IMR-90 (cell line): Measurements from ENCODE around the gene ATG7. TPM values are rescaled to one million over a fixed set of nuclear protein-coding genes. Genes with fewer than 3 reads are reported as not detected.
A peak's percentile ranks its signal among the peaks of the same experiment; 100 is the strongest.

ENCODE experiments used
- ATAC-seq: fragments of 200-7000 bp; cut with Tn5 transposase; 2 replicates; pipeline ENCODE4 v1.9.1; 2020; ENCODE audit warnings: low read depth, mild to moderate bottlenecking, moderate library complexity
- BruUV-seq: library from RNA; stranded (reverse); fragments of 400-500 nt; replicated peaks from 2 replicates; lab custom pipeline; 2021; lab: Mats Ljungman, UMichigan
- CTCF ChIA-PET: fragments of 300-600 bp; formaldehyde crosslinking; extraction: SDS; loops from one replicate; lab custom pipeline; 2021; ENCODE audit warnings: antibody characterized with exemption; lab: Yijun Ruan, JAX
- POLR2A ChIA-PET: fragments of 300-600 bp; sonication (Branson Sonifier 250); formaldehyde crosslinking; loops from one replicate; lab custom pipeline; 2022; ENCODE audit warnings: antibody characterized with exemption; ENCODE audit not compliant: unreplicated experiment; lab: Charles Lee
- DNase-seq: peaks from one replicate; pipeline ENCODE4 v3.0.0; 2013
- H2AFZ ChIP-seq: replicated peaks from 2 replicates; pipeline ENCODE3; 2013; ENCODE audit warnings: low read length, mild to moderate bottlenecking; ENCODE audit not compliant: poor library complexity
- H2AK5ac ChIP-seq: 2 replicates; pipeline ENCODE4 v1.6.1; 2013; ENCODE audit warnings: low read depth, low read length, inconsistent platforms
- H2AK9ac ChIP-seq: replicated peaks from 2 replicates; pipeline ENCODE3; 2013; ENCODE audit warnings: mild to moderate bottlenecking, low read depth, low read length, moderate library complexity; ENCODE audit not compliant: poor library complexity
- H2BK120ac ChIP-seq: 2 replicates; pipeline ENCODE4 v1.6.1; 2013; ENCODE audit warnings: low read depth, low read length, inconsistent platforms
- H2BK15ac ChIP-seq: 3 replicates; pipeline ENCODE4 v1.6.1; 2013; ENCODE audit warnings: low read depth, low read length, inconsistent platforms
- H2BK20ac ChIP-seq: 2 replicates; pipeline ENCODE4 v1.6.1; 2013; ENCODE audit warnings: low read depth, mild to moderate bottlenecking, inconsistent platforms, low read length, moderate library complexity
- H2BK5ac ChIP-seq: 2 replicates; pipeline ENCODE4 v1.6.1; 2013; ENCODE audit warnings: mild to moderate bottlenecking, low read depth, low read length, inconsistent platforms; ENCODE audit not compliant: poor library complexity, severe bottlenecking
- H3K14ac ChIP-seq: replicated peaks from 2 replicates; pipeline ENCODE4 v1.6.1; 2013; ENCODE audit warnings: low read depth, low read length, inconsistent platforms
- H3K18ac ChIP-seq: 2 replicates; pipeline ENCODE4 v1.6.1; 2013; ENCODE audit warnings: low read depth, low read length, control low read depth
- H3K23ac ChIP-seq: 2 replicates; pipeline ENCODE4 v1.6.1; 2013; ENCODE audit warnings: low read depth, low read length, inconsistent platforms
- H3K27ac ChIP-seq: 2 replicates; pipeline ENCODE4 v1.5.1; 2013; ENCODE audit warnings: mild to moderate bottlenecking, control low read depth, low read length; ENCODE audit not compliant: insufficient read depth
- H3K27me3 ChIP-seq: 2 replicates; pipeline ENCODE4 v1.6.1; 2013; ENCODE audit warnings: low read length; ENCODE audit not compliant: control insufficient read depth, insufficient read depth
- H3K36me3 ChIP-seq: 2 replicates; pipeline ENCODE4 v1.6.1; 2013; ENCODE audit warnings: low read length, mixed read lengths; ENCODE audit not compliant: control insufficient read depth, insufficient read depth
- H3K4ac ChIP-seq: 2 replicates; pipeline ENCODE4 v1.6.1; 2013; ENCODE audit warnings: low read depth, low read length, inconsistent platforms
- H3K4me1 ChIP-seq: 2 replicates; pipeline ENCODE4 v1.6.1; 2013; ENCODE audit warnings: low read length, mixed read lengths; ENCODE audit not compliant: control insufficient read depth, insufficient read depth
- H3K4me2 ChIP-seq: 2 replicates; pipeline ENCODE4 v1.6.1; 2013; ENCODE audit warnings: low read depth, mild to moderate bottlenecking, control low read depth, low read length, moderate library complexity
- H3K4me3 ChIP-seq: 2 replicates; pipeline ENCODE4 v1.5.1; 2013; ENCODE audit warnings: low read depth, mild to moderate bottlenecking, control low read depth, low read length, moderate library complexity; ENCODE audit not compliant: insufficient read depth
- H3K56ac ChIP-seq: 2 replicates; pipeline ENCODE4 v1.6.1; 2013; ENCODE audit warnings: low read length, inconsistent platforms; ENCODE audit not compliant: insufficient read depth; ENCODE audit errors: extremely low read depth
- H3K79me1 ChIP-seq, 2 experiments: 2 replicates each; pipeline ENCODE4 v1.6.1; 2013; ENCODE audit warnings: low read length in 2 of 2, inconsistent platforms in 1 of 2, low read depth in 1 of 2
- H3K9ac ChIP-seq: 2 replicates; pipeline ENCODE4 v1.6.1; 2013; ENCODE audit warnings: low read depth, low read length, control low read depth
- H3K9me1 ChIP-seq: 2 replicates; pipeline ENCODE4 v1.6.1; 2013; ENCODE audit warnings: low read length, inconsistent platforms; ENCODE audit not compliant: insufficient read depth
- H3K9me3 ChIP-seq: 2 replicates; pipeline ENCODE4 v1.6.1; 2013; ENCODE audit warnings: low read length; ENCODE audit not compliant: control insufficient read depth, insufficient read depth
- H4K20me1 ChIP-seq: 2 replicates; pipeline ENCODE4 v1.6.1; 2013; ENCODE audit warnings: low read length, inconsistent platforms; ENCODE audit not compliant: insufficient read depth
- H4K5ac ChIP-seq: 2 replicates; pipeline ENCODE4 v1.6.1; 2013; ENCODE audit warnings: mild to moderate bottlenecking, low read depth, low read length, control low read depth
- H4K8ac ChIP-seq, 2 experiments: 2 replicates each; pipeline ENCODE4 v1.6.1; 2013; ENCODE audit warnings: low read depth in 2 of 2, low read length in 2 of 2, control low read depth in 1 of 2, inconsistent platforms in 1 of 2
- H4K91ac ChIP-seq: 2 replicates; pipeline ENCODE4 v1.6.1; 2013; ENCODE audit warnings: low read depth, low read length, inconsistent platforms; ENCODE audit not compliant: insufficient read depth
- CEBPB ChIP-seq: IDR thresholded peaks from 2 replicates; pipeline ENCODE4 v1.6.1; 2012; ENCODE audit warnings: low read depth, low read length, improper control_type of control experiment
- MAZ ChIP-seq: IDR thresholded peaks from 2 replicates; pipeline ENCODE4 v1.6.1; 2012; ENCODE audit warnings: low read depth, mild to moderate bottlenecking, low read length, improper control_type of control experiment, moderate library complexity, borderline replicate concordance
- POLR2A ChIP-seq: IDR thresholded peaks from 2 replicates; pipeline ENCODE4 v1.6.1; 2012; ENCODE audit warnings: mild to moderate bottlenecking, low read depth, low read length
- RAD21 ChIP-seq: IDR thresholded peaks from 2 replicates; pipeline ENCODE4 v1.6.1; 2012; ENCODE audit warnings: low read length, improper control_type of control experiment
- WGBS, 2 experiments: methylation state at CpG; one replicate each; pipeline versions ENCODE4 v1.1.5 to v1.1.7; 2013; ENCODE audit warnings: missing lambda C conversion rate in 2 of 2; ENCODE audit not compliant: insufficient read length in 1 of 2; ENCODE audit errors: extremely low coverage in 2 of 2; 5-methylcytosine and 5-hydroxymethylcytosine counted together
- dilution Hi-C: fragments of 300-500 bp; cut with HindIII; formaldehyde crosslinking; loops from one replicate; pipeline ENCODE4 v1.14.3; 2018; ENCODE audit warnings: low sequenced_read_pairs; ENCODE audit not compliant: unreplicated experiment
- in situ Hi-C: fragments of 300-500 bp; cut with MboI; formaldehyde crosslinking; loops from 3 replicates; pipeline ENCODE4 v1.14.3; 2019; ENCODE audit warnings: low sequenced_read_pairs, inconsistent platforms, mixed read lengths
- intact Hi-C: fragments of 100-400 bp; cut with micrococcal nuclease; formaldehyde crosslinking; loops from 2 replicates; pipeline ENCODE4 v1.10.0; 2022
- polyA plus RNA-seq, 3 experiments: library from polyadenylated mRNA; depleted of rRNA; stranded (reverse); fragments of >200 nt; gene quantifications; 2 replicates each; pipeline ENCODE4 v1.2.3, GENCODE V29; 2012; ENCODE audit warnings: low replicate concordance in 1 of 3
- total RNA-seq: library from RNA; depleted of rRNA; stranded (reverse); fragments of >200 nt; gene quantifications from 2 replicates; pipeline ENCODE4 v1.2.3, GENCODE V29; 2012

Gene ATG7
- total and polyA plus RNA-seq, 2 of the 4 experiments (the other 2 are of a cell fraction), result 15.6 to 51.4 TPM

- in situ Hi-C loops, result no loop called here
- H3K18ac ChIP-seq, result peak overlapping the region; percentile 96
- peak overlapping the region; percentile 76 for H3K4ac ChIP-seq
- CTCF ChIA-PET, result interaction anchor here (0.6 to 1.1 kb wide), 5 partner anchors 128 to 971 kb away, joined by 3 to 7 read pairs (median 4); no protein-coding TSS in a partner anchor
- ATAC-seq (peak; percentile 3; the same call in 1 of the 2 replicates), DNase-seq (no peak)
- H2AK5ac ChIP-seq, result peak overlapping the region; percentile 46; the same call in 1 of the 2 replicates
- H3K56ac ChIP-seq, result 0 out of 2 replicates have a peak overlapping the region, but pooled peaks have one; percentile 10
- H3K9me1 ChIP-seq, result peaks cover 8% of the 10 kb centered on the region
- H3K27ac ChIP-seq, result peak overlapping the region; percentile 78
- POLR2A ChIA-PET, result interaction anchor here (0.6 kb wide), 1 partner anchor 300 kb away, joined by 3 read pairs; no protein-coding TSS in a partner anchor
- H3K4me1 ChIP-seq, result peaks cover 22% of the 10 kb centered on the region
- H3K4me3 ChIP-seq, result no peak overlapping the region
- BruUV-seq, result no TSS peak
- 38% methylated on average over 1 of the region's 5 CpGs; no CpG with 5 or more reads in 1 of the 2 experiments for WGBS, 2 experiments
- H2BK15ac ChIP-seq, result peak overlapping the region; percentile 37; the same call in 2 of the 3 replicates
- H2BK5ac ChIP-seq, result peak overlapping the region; percentile 77
- H2AK9ac ChIP-seq, result no peak overlapping the region
- peaks cover 3% of the 10 kb centered on the region; the same call in 1 of the 2 replicates for H4K20me1 ChIP-seq
- dilution Hi-C loops, result no loop called here
- peak overlapping the region; percentile 55 to 75 for H4K8ac ChIP-seq
- no peak for TF ChIP-seq CEBPB
- TF ChIP-seq RAD21, result no peak
- TF ChIP-seq MAZ, result no peak
- no peak for TF ChIP-seq POLR2A
- H2BK120ac ChIP-seq, result peak overlapping the region; percentile 78
- H4K91ac ChIP-seq, result peak overlapping the region; percentile 65
- peak overlapping the region; percentile 70 for H3K4me2 ChIP-seq
- no peaks in the 10 kb centered on the region for H3K9me3 ChIP-seq
- no peaks in the 10 kb centered on the region for H3K27me3 ChIP-seq
- no peak overlapping the region for H2AFZ ChIP-seq
- H4K5ac ChIP-seq, result peak overlapping the region; percentile 93
- peaks cover 5 to 19% of the 10 kb centered on the region in 2 experiments for H3K79me1 ChIP-seq
- peak overlapping the region; percentile 24 for H2BK20ac ChIP-seq
- intact Hi-C loops, result loop anchor here (1.0 to 2.0 kb wide), 3 partner anchors 22 to 134 kb away; partner anchors contain the start of gene VGLL4
- no peaks in the 10 kb centered on the region for H3K36me3 ChIP-seq
- peak overlapping the region; percentile 27 for H3K23ac ChIP-seq
- H3K9ac ChIP-seq, result peak overlapping the region; percentile 48
- peak overlapping the region; percentile 11; the same call in 1 of the 2 replicates for H3K14ac ChIP-seq
Observed at GRCh38 chr3:11508346-11509172, 236.4 kb downstream of the ATG7 start.
